Nephron (organoid): ENCODE measurements around the gene HADHA.
"Not testable (repeated sequence)": the region's sequence is repeated elsewhere in the genome, so short reads cannot be mapped to it uniquely, and the experiment has no call there.

Source experiments
- H3K27ac Mint-ChIP-seq, 3 experiments: 2 replicates each; pipeline ENCODE4 v1.8.0; 2020; ENCODE audit warnings: mixed read lengths in 3 of 3, mild to moderate bottlenecking in 2 of 3, moderate library complexity in 1 of 3
- H3K27me3 Mint-ChIP-seq: 2 replicates; pipeline ENCODE4 v1.8.0; 2021; ENCODE audit warnings: low read depth, mild to moderate bottlenecking, moderate library complexity, mixed read lengths
- H3K36me3 Mint-ChIP-seq: 2 replicates; pipeline ENCODE4 v1.8.0; 2020; ENCODE audit warnings: low read depth, mixed read lengths
- H3K4me1 Mint-ChIP-seq: 2 replicates; pipeline ENCODE4 v1.8.0; 2020; ENCODE audit warnings: mixed read lengths
- H3K4me3 Mint-ChIP-seq, 3 experiments: 2 replicates each; pipeline ENCODE4 v1.8.0; 2020; ENCODE audit warnings: mild to moderate bottlenecking in 3 of 3, mixed read lengths in 3 of 3, moderate library complexity in 2 of 3
- H3K9me3 Mint-ChIP-seq: 2 replicates; pipeline ENCODE4 v1.8.0; 2020; ENCODE audit warnings: mixed read lengths
- CTCF ChIP-seq, 3 experiments: fragments of 200-600 bp; sonication (generic); IDR thresholded peaks; one replicate each; pipeline ENCODE4 v1.5.0; 2021; ENCODE audit warnings: antibody characterized with exemption in 3 of 3; ENCODE audit not compliant: unreplicated experiment in 3 of 3

Gene HADHA

DNA sequence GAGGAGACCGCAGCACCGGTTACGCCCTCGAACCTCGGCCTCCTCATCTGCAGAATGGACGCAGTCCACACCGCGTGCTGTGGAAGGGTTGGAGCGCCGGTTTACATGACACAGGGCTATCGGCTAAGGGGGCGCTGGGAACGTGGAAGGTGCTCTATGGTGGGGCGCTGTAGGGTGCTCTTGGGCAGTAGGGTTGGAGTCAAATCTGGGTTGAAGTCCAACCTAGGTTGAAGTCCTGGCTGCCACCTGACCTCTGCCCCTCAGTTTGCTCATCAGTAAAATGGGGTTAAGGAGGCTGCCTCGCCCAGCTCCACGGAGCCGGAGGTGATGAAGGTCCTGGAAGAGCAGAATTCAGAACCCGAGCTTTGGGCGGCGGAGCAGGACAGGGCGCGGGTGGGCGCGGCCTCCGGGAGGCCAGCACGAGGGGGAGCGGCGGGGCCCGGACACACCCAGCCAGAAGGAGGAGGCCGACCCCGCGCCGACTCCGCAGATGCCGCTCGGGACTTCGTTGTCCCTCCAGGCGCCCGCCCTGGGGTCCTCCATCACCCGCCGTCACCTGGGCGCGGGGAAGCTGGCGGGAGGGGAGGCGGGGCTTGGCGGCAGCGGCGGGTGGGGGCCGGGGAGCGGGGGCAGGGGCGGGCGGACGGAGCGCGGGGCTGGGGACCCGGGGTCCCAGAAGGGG, 72.1 kb downstream of the HADHA start:
- Mint-ChIP-seq H3K27me3 (peaks cover 27% of the 10 kb centered on the region), H3K4me1 (peaks cover 15% of the 10 kb centered on the region), H3K27ac (peak overlapping the region in 1 of 3 experiments; percentile 85)

DNA sequence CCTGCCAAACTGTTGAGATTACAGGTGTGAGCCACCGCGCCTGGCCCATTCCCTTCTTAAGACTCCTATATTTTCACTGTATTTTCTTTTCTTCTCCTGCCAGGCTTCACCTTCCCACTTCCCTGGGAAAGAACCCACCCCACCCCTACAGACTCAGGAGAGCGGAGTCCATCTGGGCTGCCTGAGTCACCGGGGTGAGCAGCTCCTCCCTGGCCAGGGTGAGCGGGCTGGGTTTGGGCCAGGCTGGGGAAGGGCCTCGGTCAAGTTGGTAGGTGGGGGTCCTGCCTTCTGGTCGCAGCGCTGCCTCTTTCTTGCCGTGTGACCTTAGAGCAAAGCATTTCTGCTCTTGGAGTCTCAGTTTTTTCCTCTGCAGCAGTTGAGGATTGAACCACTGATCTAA, 73.6 kb downstream of the HADHA start:
- no peaks in the 10 kb centered on the region for H3K36me3 Mint-ChIP-seq
- peak overlapping the region; percentile 69 to 85 (median 73) for H3K4me3 Mint-ChIP-seq
- no peak overlapping the region for H3K27ac Mint-ChIP-seq

More for the DNA sequence above, 72.1 kb downstream of the HADHA start:
- no peaks in the 10 kb centered on the region for H3K36me3 Mint-ChIP-seq
- H3K4me3 Mint-ChIP-seq, result peak overlapping the region; percentile 85 to 90 (median 89)
- TF ChIP-seq CTCF (IDR thresholded peaks at IDR 0.05; ENCODE audit: unreplicated experiment in 3 of 3), result no peak
- H3K9me3 Mint-ChIP-seq, result no peaks in the 10 kb centered on the region

DNA sequence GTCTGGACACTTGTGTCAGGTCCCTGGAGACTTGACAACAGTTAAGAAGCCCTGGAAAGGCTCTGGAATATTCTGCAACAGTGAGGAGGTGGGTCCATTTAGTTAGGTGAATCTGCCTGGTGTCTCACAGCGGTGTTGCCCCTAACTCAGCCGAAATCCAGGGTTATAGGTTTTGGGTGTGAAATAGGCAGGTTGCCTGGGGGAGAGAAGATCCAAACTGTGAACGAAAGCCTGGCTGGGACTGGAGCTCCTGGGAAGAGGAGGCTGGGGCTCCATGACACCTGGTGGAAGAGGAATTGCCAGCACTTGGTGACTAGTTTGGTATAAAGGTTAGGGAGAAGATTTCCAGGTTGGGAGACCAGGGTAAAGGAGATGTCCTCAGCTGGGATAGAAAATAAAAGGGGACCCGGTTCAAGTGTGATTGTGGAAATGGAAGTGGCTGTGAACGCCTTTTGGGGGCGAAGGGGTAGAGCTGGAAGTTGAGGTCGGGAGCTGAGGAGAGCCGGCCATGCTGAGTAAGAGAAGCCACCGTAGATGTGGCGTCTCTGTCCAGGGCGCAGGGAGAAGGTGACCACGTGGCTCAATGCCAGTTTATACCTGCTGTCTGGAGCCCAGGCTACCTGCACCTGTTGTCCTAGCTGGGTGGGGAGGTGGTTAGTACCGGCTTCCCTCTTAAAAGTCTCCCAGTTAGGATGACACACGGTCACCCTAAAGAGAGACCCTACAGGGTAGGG, 74.6 kb downstream of the HADHA start:
- TF ChIP-seq CTCF (IDR thresholded peaks at IDR 0.05; ENCODE audit: unreplicated experiment in 3 of 3), result no peak
- peak overlapping the region; percentile 4 to 38 (median 23) for H3K4me3 Mint-ChIP-seq
- H3K36me3 Mint-ChIP-seq, result no peaks in the 10 kb centered on the region
- H3K4me1 Mint-ChIP-seq, result peaks cover 8% of the 10 kb centered on the region
- H3K27ac Mint-ChIP-seq, result peak overlapping the region in 1 of 3 experiments; percentile 9
- peaks cover 26% of the 10 kb centered on the region for H3K27me3 Mint-ChIP-seq
- no peaks in the 10 kb centered on the region for H3K9me3 Mint-ChIP-seq

More for the DNA sequence above, 73.6 kb downstream of the HADHA start:
- no peak for TF ChIP-seq CTCF (IDR thresholded peaks at IDR 0.05; ENCODE audit: unreplicated experiment in 3 of 3)
- H3K9me3 Mint-ChIP-seq, result no peaks in the 10 kb centered on the region
- H3K4me1 Mint-ChIP-seq, result peaks cover 10% of the 10 kb centered on the region
- peaks cover 27% of the 10 kb centered on the region for H3K27me3 Mint-ChIP-seq

GRCh38 chr2:26169226-26169625, 75.2 kb downstream of the HADHA start:
- H3K4me3 Mint-ChIP-seq, result no peak overlapping the region
- H3K36me3 Mint-ChIP-seq, result no peaks in the 10 kb centered on the region
- H3K9me3 Mint-ChIP-seq, result no peaks in the 10 kb centered on the region
- H3K27ac Mint-ChIP-seq, result peak overlapping the region in 1 of 3 experiments; percentile 9
- TF ChIP-seq CTCF (IDR thresholded peaks at IDR 0.05; ENCODE audit: unreplicated experiment in 3 of 3), result no peak
- peaks cover 2% of the 10 kb centered on the region for H3K4me1 Mint-ChIP-seq
- peaks cover 20% of the 10 kb centered on the region for H3K27me3 Mint-ChIP-seq

GRCh38 chr2:26168785-26169184, 75.6 kb downstream of the HADHA start:
- H3K27ac Mint-ChIP-seq, result no peak overlapping the region
- no peak for TF ChIP-seq CTCF (IDR thresholded peaks at IDR 0.05; ENCODE audit: unreplicated experiment in 3 of 3)
- no peak overlapping the region for H3K4me3 Mint-ChIP-seq
- no peaks in the 10 kb centered on the region for H3K36me3 Mint-ChIP-seq
- no peaks in the 10 kb centered on the region for H3K4me1 Mint-ChIP-seq
- no peaks in the 10 kb centered on the region for H3K9me3 Mint-ChIP-seq
- H3K27me3 Mint-ChIP-seq, result peaks cover 18% of the 10 kb centered on the region

DNA sequence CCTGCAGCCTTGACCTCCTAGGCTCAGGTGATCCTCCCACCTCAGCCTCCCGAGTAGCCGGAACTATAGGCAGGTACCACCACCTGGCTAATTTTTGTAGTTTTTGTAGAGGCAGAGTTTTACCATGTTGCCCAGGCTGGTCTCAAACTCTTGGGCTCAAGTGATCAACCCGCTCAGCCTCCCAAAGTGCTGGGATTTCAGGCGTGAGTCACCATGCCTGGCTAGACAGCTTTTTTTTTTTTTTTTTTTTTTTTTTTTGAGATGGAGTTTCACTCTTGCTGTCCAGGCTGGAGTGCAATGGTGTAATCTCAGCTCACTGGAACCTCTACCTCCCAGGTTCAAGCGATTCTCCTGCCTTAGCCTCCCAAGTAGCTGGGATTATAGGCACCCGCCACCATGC, 77.9 kb downstream of the HADHA start:
- not testable (repeated sequence) for H3K27ac Mint-ChIP-seq, H3K4me3 Mint-ChIP-seq, H3K36me3 Mint-ChIP-seq, H3K4me1 Mint-ChIP-seq, H3K9me3 Mint-ChIP-seq
- peaks cover 13% of the 10 kb centered on the region for H3K27me3 Mint-ChIP-seq
